HepG2 (cell line): ENCODE results near the gene AFF1. TPM values are rescaled to one million over a fixed set of nuclear protein-coding genes. Genes with fewer than 3 reads are reported as not detected.

ENCODE experiments used
- ASH2L ChIP-seq: fragments of 300-600, 200-600 bp; sonication (generic); IDR thresholded peaks from 2 replicates; pipeline ENCODE4 v1.7.0; 2017; ENCODE audit warnings: low read depth, mild to moderate bottlenecking, moderate library complexity, mixed read lengths, low read length; ENCODE audit not compliant: insufficient read length
- FOXJ3 ChIP-seq: sonication (generic); formaldehyde crosslinking; IDR thresholded peaks from 2 replicates; pipeline ENCODE4 v1.4.0; 2020; ENCODE audit warnings: missing genetic modification reagents, mild to moderate bottlenecking, borderline replicate concordance
- HHEX ChIP-seq: IDR thresholded peaks from 2 replicates; pipeline ENCODE4 v1.6.1; 2016; ENCODE audit warnings: control low read depth
- SMARCC2 ChIP-seq: fragments of 450-650 bp; IDR thresholded peaks from 2 replicates; pipeline ENCODE4 v1.6.1; 2017; ENCODE audit warnings: antibody characterized with exemption, mild to moderate bottlenecking
- ZFP36 ChIP-seq: fragments of 150-350 bp; IDR thresholded peaks from 2 replicates; pipeline ENCODE4 v1.6.1; 2018; ENCODE audit warnings: borderline replicate concordance, low read length, low read depth; ENCODE audit not compliant: partially characterized antibody
- ZNF337 ChIP-seq: sonication (generic); formaldehyde crosslinking; IDR thresholded peaks from 2 replicates; pipeline ENCODE4 v1.5.1; 2020; ENCODE audit warnings: missing genetic modification reagents, low read depth, mild to moderate bottlenecking, borderline replicate concordance
- ZNF451 ChIP-seq: sonication (generic); formaldehyde crosslinking; IDR thresholded peaks from 2 replicates; pipeline ENCODE4 v1.5.0; 2020; ENCODE audit warnings: mild to moderate bottlenecking, missing genetic modification reagents
- ZNF678 ChIP-seq: sonication (generic); formaldehyde crosslinking; IDR thresholded peaks from 2 replicates; pipeline ENCODE4 v1.4.0; 2020; ENCODE audit warnings: mild to moderate bottlenecking, missing genetic modification reagents
- ZNF777 ChIP-seq: sonication (generic); formaldehyde crosslinking; IDR thresholded peaks from 2 replicates; pipeline ENCODE4 v1.4.0; 2020; ENCODE audit warnings: missing genetic modification reagents
- polyA plus RNA-seq, 8 experiments: library from polyadenylated mRNA; depleted of rRNA in 3 of 8; stranded (reverse) in 7 of 8; unstranded in 1 of 8; fragments of >200 nt; fragmentation: Illumina TruSeq in 4 of 8; extraction: Trizol in 4 of 8; gene quantifications; 2 replicates each; pipeline versions ENCODE4 v1.2.1 to v1.2.3, GENCODE V29; 2011 to 2016; ENCODE audit warnings: low read depth in 4 of 8, missing spikeins in 1 of 8, mixed read lengths in 1 of 8; ENCODE audit not compliant: insufficient read depth in 1 of 8
- total RNA-seq, 5 experiments: library from RNA; depleted of rRNA; stranded (reverse); fragments of >200 nt; fragmentation: Illumina TruSeq; extraction: Trizol; gene quantifications; 2 replicates each; pipeline ENCODE4 v1.2.3, GENCODE V29; 2016; ENCODE audit warnings: low read depth in 1 of 5
- TF ChIP-seq, protein P1 (sequence below): sonication (generic); formaldehyde crosslinking; IDR thresholded peaks from 2 replicates; pipeline ENCODE4 v1.5.0; 2020; ENCODE audit warnings: missing genetic modification reagents
- TF ChIP-seq, protein P2 (sequence below): IDR thresholded peaks from 2 replicates; pipeline ENCODE4 v1.6.1; 2016; ENCODE audit warnings: low read depth, missing genetic modification reagents, missing compliant biosample characterization
- TF ChIP-seq, protein P3 (sequence below): sonication (generic); formaldehyde crosslinking; IDR thresholded peaks from 2 replicates; pipeline ENCODE4 v1.4.0; 2020; ENCODE audit warnings: mild to moderate bottlenecking, missing genetic modification reagents
- TF ChIP-seq, protein P4 (sequence below): sonication (generic); formaldehyde crosslinking; IDR thresholded peaks from 2 replicates; pipeline ENCODE4 v1.4.0; 2020; ENCODE audit warnings: missing genetic modification reagents
- TF ChIP-seq, protein P5 (sequence below): sonication (generic); formaldehyde crosslinking; IDR thresholded peaks from 2 replicates; pipeline ENCODE4 v1.5.1; 2020; ENCODE audit warnings: mild to moderate bottlenecking, moderate library complexity, missing genetic modification reagents
- TF ChIP-seq, protein P6 (sequence below): sonication (generic); formaldehyde crosslinking; IDR thresholded peaks from 2 replicates; pipeline ENCODE4 v1.4.0; 2020; ENCODE audit warnings: missing genetic modification reagents
- TF ChIP-seq, protein P7 (sequence below): sonication (generic); formaldehyde crosslinking; IDR thresholded peaks from 2 replicates; pipeline ENCODE4 v1.4.0; 2020; ENCODE audit warnings: missing genetic modification reagents, mild to moderate bottlenecking, borderline replicate concordance

Gene AFF1
- total and polyA plus RNA-seq, 2 of the 13 experiments (the other 11 are each of a cell fraction or from before 2014, with no cell fraction given), result 15.5 to 15.9 TPM

DNA sequence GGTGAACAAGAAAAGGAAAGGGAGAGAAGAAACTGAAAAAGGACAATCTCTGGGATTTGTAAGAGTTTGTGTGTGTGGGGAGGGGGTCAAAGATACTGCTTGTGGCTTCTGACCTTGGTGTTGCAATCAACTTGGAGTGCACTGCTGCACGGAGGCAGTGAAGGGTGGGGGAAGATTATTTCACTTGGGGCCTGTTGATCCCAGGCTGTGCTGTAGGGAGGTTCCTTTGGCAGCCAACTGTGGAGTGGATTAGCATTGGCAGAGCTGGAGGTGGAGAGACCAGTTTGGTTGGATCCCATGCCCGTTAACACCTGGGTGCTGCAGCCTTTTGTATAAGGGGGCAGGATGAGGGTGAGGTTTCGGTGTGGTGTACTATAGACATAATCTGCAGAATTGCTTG is 38.2 kb downstream of the AFF1 start (continued):
- TF ChIP-seq, protein P1, sequence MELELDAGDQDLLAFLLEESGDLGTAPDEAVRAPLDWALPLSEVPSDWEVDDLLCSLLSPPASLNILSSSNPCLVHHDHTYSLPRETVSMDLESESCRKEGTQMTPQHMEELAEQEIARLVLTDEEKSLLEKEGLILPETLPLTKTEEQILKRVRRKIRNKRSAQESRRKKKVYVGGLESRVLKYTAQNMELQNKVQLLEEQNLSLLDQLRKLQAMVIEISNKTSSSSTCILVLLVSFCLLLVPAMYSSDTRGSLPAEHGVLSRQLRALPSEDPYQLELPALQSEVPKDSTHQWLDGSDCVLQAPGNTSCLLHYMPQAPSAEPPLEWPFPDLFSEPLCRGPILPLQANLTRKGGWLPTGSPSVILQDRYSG (CRISPR knock-in tag), result no peak
- TF ChIP-seq ZNF451 (CRISPR knock-in tag), result no peak
- no peak for TF ChIP-seq ZNF678 (CRISPR knock-in tag)
- TF ChIP-seq, protein P2, sequence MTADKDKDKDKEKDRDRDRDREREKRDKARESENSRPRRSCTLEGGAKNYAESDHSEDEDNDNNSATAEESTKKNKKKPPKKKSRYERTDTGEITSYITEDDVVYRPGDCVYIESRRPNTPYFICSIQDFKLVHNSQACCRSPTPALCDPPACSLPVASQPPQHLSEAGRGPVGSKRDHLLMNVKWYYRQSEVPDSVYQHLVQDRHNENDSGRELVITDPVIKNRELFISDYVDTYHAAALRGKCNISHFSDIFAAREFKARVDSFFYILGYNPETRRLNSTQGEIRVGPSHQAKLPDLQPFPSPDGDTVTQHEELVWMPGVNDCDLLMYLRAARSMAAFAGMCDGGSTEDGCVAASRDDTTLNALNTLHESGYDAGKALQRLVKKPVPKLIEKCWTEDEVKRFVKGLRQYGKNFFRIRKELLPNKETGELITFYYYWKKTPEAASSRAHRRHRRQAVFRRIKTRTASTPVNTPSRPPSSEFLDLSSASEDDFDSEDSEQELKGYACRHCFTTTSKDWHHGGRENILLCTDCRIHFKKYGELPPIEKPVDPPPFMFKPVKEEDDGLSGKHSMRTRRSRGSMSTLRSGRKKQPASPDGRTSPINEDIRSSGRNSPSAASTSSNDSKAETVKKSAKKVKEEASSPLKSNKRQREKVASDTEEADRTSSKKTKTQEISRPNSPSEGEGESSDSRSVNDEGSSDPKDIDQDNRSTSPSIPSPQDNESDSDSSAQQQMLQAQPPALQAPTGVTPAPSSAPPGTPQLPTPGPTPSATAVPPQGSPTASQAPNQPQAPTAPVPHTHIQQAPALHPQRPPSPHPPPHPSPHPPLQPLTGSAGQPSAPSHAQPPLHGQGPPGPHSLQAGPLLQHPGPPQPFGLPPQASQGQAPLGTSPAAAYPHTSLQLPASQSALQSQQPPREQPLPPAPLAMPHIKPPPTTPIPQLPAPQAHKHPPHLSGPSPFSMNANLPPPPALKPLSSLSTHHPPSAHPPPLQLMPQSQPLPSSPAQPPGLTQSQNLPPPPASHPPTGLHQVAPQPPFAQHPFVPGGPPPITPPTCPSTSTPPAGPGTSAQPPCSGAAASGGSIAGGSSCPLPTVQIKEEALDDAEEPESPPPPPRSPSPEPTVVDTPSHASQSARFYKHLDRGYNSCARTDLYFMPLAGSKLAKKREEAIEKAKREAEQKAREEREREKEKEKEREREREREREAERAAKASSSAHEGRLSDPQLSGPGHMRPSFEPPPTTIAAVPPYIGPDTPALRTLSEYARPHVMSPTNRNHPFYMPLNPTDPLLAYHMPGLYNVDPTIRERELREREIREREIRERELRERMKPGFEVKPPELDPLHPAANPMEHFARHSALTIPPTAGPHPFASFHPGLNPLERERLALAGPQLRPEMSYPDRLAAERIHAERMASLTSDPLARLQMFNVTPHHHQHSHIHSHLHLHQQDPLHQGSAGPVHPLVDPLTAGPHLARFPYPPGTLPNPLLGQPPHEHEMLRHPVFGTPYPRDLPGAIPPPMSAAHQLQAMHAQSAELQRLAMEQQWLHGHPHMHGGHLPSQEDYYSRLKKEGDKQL (CRISPR knock-in tag), result peak; percentile 41; the same call in 1 of the 2 replicates
- TF ChIP-seq FOXJ3, result peak; percentile 68
- no peak for TF ChIP-seq ZNF337
- TF ChIP-seq ZFP36, result no peak
- TF ChIP-seq, protein P3, sequence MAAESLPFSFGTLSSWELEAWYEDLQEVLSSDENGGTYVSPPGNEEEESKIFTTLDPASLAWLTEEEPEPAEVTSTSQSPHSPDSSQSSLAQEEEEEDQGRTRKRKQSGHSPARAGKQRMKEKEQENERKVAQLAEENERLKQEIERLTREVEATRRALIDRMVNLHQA (CRISPR knock-in tag), result no peak
- TF ChIP-seq, protein P4, sequence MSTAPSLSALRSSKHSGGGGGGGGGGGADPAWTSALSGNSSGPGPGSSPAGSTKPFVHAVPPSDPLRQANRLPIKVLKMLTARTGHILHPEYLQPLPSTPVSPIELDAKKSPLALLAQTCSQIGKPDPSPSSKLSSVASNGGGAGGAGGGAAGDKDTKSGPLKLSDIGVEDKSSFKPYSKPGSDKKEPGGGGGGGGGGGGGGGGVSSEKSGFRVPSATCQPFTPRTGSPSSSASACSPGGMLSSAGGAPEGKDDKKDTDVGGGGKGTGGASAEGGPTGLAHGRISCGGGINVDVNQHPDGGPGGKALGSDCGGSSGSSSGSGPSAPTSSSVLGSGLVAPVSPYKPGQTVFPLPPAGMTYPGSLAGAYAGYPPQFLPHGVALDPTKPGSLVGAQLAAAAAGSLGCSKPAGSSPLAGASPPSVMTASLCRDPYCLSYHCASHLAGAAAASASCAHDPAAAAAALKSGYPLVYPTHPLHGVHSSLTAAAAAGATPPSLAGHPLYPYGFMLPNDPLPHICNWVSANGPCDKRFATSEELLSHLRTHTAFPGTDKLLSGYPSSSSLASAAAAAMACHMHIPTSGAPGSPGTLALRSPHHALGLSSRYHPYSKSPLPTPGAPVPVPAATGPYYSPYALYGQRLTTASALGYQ (CRISPR knock-in tag), result peak; percentile 80
- no peak for TF ChIP-seq ASH2L
- TF ChIP-seq, protein P5, sequence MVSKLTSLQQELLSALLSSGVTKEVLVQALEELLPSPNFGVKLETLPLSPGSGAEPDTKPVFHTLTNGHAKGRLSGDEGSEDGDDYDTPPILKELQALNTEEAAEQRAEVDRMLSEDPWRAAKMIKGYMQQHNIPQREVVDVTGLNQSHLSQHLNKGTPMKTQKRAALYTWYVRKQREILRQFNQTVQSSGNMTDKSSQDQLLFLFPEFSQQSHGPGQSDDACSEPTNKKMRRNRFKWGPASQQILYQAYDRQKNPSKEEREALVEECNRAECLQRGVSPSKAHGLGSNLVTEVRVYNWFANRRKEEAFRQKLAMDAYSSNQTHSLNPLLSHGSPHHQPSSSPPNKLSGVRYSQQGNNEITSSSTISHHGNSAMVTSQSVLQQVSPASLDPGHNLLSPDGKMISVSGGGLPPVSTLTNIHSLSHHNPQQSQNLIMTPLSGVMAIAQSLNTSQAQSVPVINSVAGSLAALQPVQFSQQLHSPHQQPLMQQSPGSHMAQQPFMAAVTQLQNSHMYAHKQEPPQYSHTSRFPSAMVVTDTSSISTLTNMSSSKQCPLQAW (CRISPR knock-in tag), result peak; percentile 74
- no peak for TF ChIP-seq ZNF777
- no peak for TF ChIP-seq HHEX (CRISPR knock-in tag)
- TF ChIP-seq, protein P6, sequence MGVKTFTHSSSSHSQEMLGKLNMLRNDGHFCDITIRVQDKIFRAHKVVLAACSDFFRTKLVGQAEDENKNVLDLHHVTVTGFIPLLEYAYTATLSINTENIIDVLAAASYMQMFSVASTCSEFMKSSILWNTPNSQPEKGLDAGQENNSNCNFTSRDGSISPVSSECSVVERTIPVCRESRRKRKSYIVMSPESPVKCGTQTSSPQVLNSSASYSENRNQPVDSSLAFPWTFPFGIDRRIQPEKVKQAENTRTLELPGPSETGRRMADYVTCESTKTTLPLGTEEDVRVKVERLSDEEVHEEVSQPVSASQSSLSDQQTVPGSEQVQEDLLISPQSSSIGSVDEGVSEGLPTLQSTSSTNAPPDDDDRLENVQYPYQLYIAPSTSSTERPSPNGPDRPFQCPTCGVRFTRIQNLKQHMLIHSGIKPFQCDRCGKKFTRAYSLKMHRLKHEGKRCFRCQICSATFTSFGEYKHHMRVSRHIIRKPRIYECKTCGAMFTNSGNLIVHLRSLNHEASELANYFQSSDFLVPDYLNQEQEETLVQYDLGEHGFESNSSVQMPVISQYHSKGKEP (CRISPR knock-in tag), result no peak
- no peak for TF ChIP-seq SMARCC2
- TF ChIP-seq, protein P7, sequence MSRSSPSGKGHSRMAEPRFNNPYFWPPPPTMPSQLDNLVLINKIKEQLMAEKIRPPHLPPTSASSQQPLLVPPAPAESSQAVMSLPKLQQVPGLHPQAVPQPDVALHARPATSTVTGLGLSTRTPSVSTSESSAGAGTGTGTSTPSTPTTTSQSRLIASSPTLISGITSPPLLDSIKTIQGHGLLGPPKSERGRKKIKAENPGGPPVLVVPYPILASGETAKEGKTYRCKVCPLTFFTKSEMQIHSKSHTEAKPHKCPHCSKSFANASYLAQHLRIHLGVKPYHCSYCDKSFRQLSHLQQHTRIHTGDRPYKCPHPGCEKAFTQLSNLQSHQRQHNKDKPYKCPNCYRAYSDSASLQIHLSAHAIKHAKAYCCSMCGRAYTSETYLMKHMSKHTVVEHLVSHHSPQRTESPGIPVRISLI (CRISPR knock-in tag), result peak; percentile 38; the same call in 1 of the 2 replicates
